ENCODE data around the gene KRT31. TPM values are rescaled to one million over a fixed set of nuclear protein-coding genes. Genes with fewer than 3 reads are reported as not detected.
"Not testable (repeated sequence)": the region's sequence is repeated elsewhere in the genome, so short reads cannot be mapped to it uniquely, and the experiment has no call there.

The KRT31 gene
- total RNA-seq, 1 experiment from 2014 or later, result not detected

DNA sequence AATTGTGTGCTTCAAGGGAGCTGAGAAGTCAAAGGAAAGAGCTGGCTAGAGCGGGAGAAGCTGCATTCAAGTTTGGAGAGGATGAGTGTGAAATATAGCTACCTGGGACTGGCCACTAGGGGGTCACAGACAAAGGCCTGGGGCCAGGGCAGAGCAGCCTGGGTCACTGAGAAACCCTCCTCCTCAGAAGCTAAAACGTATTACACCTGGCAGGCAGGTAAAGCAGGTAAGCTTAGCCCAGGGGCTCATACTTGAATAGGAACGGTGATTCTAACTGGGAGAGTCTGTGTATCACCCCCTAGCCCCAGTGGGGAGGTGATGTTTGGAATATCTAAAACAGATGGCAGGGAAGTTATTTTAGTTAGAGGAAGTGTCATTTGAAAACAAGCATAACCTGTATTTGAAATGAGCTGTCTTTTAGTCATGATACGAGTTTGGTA lies 20.2 kb upstream of the KRT31 start:
- DNase-seq (ENCODE audit: low spot score), result no peak

DNA sequence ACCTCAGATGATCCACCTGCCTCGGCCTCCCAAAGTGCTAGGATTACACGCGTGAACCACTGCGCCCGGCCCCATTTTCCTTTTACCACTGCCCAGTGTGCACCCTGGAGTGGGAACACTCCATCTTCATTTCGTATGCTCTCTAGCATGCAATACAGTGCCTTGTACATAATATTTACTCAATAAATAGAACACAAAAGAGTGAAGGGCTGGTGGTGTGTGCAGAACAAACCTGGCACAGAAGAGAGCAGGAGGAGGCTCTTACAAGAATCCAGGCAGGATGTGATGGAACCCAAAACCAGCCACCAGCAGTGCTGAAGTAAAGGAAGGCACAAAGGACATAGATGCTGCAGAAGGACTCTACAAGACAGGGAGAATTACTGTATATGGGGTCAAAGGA lies 19.7 kb upstream of the KRT31 start:
- no peak for DNase-seq (ENCODE audit: low spot score)

DNA sequence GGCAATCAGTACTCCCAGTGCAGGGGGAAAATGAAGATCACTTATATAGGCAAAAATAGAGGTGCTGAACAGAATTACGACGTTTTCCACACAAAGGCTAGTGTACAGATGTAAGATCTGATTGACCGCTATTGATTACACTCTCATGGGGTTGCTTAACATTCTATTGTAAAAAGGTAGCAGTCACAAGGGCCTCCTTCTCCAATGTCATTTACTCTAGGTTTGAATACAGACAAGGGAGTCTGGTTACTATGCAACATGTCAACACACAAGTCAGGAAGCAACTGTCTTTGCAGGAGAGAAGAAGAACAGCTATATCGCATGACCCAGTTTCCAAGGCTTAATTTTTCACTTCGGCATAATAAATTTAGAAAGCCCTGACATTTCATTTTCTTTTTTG lies 19.1 kb upstream of the KRT31 start:
- DNase-seq (ENCODE audit: low spot score), result no peak

DNA sequence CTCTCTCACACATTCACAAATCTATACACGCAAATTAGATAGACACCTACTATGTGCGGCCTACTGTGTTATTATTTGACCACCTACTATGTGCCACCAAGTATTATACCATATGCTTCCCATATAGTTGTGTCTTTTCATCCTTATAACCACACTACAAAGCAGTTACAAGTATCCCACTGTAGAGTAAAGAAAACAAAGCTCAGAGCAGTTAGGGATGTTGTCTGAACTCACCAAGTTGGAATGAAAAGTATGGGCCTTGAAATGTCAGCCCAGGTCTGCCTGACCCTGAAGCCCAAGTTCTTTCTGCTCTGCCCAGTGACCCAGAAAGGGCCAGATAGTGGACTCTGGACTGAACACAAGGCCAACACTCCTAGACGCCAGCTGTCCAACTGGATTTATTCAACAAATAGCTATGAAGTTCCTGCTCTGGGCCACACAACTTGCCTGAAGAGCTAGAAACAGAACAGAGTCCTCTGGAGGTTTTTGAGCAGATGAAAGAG lies 18.5 kb upstream of the KRT31 start:
- DNase-seq (ENCODE audit: low spot score), result no peak

DNA sequence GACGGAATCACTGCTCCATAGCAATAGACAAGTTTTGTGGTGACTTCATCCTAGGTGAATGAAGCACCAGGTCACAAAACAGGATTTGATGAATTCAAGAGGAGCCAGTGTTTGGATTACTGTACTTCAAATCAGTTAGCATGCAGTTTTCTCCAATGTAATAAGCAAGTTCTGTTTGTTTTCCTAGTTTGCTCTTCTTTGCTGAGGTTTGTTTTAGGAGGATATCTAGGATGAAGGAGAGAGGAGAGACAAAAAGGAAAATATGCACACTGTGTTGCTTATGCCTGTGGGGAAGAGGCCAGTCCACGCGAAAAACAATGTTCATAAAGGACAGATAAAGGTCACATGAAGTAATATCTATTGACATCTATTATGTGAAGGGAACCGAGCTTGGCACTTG lies 18.0 kb upstream of the KRT31 start:
- DNase-seq (ENCODE audit: low spot score), result no peak

DNA sequence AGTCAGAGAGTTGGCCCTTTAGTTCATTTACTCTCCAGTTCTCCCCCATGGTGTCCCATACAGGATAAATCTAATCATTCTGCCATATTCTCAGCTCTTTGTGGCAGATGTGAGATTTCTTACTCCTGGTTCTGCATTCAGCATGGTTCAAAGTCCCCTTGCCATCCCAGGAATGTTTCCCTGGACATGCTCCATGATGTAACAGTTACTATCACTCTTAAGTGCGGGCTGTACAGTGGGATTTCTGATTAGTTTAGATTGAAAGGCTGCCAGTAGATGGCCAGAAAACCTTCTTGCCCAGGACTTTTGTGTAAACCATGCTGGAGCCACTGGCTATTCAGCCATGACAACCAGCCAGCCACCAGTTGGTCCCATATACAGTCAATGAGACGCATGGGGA lies 16.6 kb upstream of the KRT31 start:
- DNase-seq (ENCODE audit: low spot score), result no peak

DNA sequence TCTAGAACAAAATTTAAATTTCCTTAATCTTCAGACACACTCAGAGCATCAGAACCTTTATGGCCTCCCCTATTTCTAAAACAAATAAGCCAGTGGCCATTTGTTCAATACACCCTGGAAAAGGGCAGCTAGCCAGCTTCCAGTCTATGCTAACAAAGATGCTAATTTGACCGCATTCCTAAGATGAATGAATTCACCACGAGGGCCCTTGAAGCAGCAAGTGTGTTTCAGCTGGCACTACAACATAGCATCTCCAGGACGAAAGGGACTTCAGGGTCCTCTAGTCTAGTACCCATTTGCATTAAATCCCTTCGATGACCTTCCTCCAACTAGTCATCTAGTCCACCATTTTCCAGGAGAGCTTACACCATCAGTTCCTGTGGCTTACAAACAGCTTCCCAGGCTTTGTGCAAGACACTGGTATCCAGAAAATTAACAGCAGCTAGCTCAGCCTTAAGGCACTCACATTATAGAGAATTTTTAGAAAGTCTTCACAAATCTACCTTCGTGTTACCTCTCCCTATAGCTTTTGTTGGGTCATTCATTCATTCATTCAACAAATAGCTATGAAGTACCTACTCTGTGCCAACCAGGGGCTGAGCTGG lies 16.0 kb upstream of the KRT31 start:
- no peak for DNase-seq (ENCODE audit: low spot score)

DNA sequence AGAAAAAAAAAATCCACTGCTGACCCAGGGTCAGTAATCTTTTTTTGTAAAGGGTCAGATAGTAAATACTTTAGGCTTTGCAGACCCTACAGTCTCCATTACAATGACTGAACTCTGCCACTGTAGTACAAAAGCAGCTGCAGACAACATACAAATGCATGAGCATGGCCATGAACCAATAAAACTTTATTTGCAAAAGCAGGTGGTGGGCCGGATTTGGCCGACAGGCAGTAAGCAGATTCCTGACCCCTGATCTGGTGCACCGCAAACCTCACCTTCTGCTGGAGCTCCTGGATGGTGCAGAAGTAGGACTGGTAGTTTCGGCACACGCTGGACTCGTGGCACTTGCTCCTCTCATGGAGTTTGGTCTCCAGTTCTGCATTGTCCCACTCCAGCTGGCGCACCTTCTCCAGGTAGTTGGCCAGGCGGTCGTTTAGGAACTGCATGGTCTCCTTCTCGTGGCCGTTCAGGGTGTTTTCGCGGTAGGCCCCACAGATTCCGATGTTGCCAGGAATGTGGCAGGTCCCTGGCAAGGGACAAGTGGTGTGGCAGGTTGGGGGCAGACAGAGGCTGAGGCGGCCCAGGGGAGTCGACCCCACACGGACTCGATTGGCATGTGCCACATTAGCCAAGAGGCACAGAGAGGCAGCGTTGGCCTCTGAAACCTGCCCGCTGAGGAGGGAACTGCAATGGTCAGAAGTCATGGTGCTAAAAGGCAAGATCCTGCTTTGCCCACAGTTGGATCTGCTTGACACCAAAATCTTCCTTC lies 13.8 kb upstream of the KRT31 start:
- DNase-seq (ENCODE audit: low spot score), result no peak

DNA sequence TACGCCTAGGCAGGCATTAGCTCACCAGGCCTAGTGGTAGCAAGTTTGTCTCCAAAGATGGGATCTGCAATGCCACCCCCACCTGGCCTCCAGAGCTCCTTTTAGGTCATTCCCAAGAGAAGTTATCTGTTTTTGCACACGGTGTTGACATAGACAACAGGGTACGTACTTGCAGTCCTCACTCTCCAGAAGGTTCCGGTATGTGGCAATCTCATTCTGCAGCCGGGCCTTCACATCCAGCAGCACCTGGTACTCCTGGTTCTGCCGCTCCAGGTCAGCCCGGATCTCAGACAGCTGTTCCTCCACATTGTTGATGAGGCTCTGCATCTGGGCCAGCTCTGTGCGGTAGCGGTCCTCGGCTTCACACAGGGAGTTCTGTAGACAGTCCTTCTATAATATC lies 9.8 kb upstream of the KRT31 start:
- no peak for DNase-seq (ENCODE audit: low spot score)

DNA sequence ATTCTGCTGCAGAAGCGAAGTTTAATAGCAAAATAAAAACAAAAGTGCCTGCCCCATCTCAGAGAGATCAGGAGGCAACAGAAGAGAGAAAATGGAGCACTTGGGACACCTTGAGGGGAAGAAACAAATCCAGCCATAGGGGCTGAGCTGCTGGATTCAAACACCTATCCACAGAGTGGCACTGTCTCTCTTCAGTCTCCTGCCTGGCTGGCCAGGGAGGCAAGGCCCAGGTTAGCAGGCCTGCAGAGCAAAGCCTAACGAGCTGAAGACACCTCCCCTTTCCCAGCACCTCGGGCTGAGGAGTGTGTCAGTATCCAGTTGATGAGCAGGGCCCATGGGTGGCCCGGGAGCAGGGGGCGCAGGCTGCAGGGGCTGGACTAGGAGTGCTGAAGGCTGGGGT lies 8.8 kb upstream of the KRT31 start:
- no peak for DNase-seq (ENCODE audit: low spot score)

DNA sequence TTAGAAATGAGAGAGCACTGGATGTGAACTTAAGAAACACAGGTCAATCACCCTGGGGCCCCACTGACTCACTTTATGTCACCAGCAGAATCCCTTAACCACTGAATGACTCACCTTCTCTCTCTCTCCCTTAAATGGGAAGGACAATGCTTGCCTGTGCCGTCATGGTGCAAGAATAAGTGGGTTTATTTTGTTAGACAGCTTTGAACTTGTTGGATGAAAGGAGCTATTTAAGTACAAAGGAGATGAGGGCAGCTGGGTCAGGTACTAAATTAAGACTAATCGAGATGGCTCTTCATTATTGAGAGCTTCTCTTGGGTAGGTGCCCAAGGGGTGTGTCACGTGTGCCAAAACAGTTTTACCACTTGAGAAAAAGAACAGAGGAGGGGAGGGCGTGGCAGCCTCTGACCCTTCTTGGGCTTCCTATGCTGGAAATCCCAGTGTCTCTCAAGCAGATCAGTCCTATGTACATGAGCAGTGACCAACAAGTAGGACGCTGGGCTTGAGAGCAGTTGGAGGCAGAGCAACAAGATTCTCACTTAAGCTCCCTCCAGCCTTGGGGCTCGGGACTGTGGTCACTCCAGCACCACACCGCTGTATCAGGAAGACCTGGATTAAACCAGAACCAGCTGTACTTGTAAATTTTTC lies 6.7 kb upstream of the KRT31 start:
- DNase-seq (ENCODE audit: low spot score), result peak; percentile 97

DNA sequence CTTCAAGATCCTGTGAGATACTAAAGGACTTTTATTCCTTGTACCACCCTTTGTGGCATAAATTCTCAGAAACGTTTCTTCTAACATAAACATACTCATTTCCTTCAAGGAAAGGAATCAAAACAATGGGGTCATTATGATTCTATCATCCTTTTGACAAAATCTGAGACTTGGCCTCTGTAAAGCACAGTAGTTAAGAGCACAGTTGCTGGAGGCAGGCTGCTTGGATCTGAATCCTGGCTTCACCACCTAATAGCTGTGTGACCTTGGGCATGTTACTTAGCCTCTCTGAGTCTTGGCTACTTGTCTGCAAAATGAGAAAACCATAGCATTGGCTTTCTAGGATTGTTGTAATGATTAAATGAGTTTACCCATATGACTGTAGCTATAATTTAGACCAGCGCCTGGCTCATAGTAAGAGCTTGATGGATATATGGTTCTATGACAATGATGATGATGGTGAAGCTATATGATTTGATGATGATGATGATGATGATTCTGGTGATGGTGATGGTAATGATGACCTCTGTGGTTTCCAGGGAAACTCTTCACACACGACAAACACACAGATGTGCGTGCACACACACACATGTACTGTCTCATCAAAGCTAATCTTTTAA lies 6.1 kb upstream of the KRT31 start:
- peak; percentile 50 for DNase-seq (ENCODE audit: low spot score)

DNA sequence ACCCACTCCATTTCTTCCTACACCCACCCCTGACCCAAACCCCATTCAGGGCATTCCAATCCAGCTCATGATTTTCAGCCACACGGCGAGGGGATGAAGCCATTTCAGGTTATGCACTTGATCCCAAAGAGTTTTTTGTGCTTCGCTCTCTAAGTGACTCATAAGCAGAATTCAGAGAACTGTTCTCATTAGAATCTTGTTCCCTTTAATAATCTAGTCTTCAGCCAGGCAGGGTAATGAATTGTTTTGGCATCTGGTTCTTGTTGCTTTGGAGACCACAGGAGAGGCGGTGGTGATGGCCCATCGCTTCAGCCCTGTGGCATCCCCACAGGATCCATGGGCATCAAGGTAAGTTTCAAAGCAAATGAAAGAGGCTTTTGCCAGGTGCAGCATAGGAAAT lies 4.8 kb upstream of the KRT31 start:
- no peak for DNase-seq (ENCODE audit: low spot score)

DNA sequence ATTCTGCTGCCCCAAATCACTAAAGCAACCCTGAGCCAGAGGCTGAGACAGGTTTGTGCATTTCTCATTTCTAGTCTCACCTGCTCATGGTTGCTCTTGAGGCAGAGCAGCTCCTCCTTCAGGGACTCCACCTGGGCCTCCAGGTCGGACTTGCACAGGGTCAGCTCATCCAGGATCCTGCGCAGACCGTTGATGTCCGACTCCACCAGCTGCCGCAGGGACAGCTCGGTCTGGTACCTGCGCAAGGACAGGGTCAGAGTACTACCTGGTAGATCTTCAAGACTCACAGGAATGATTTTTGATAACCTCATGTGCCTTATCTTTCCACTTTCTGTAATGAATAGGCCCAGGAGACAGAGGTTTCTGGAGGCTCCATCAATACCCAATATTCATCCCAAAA lies 1.1 kb downstream of the KRT31 start:
- no peak for DNase-seq (ENCODE audit: low spot score)

DNA sequence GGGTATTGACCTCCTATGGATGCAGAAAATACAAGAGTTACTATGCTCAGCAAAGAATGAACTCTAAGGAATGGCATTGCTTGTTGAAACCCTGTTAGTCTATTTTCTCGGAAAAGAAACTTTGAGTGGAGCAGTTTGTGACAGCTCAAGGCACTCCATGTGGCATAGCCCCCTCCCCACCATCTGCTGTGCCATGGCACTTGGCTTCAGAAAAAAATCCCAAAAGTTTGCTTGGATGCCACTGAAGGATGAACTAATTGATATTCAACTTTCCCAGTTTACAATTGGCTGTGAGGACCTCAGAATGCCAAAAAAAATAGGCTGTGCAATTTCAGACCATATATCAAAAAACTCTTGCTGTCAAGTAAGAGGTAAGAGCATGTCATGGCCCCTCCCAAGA lies 1.8 kb downstream of the KRT31 start:
- DNase-seq (ENCODE audit: low spot score), result no peak

DNA sequence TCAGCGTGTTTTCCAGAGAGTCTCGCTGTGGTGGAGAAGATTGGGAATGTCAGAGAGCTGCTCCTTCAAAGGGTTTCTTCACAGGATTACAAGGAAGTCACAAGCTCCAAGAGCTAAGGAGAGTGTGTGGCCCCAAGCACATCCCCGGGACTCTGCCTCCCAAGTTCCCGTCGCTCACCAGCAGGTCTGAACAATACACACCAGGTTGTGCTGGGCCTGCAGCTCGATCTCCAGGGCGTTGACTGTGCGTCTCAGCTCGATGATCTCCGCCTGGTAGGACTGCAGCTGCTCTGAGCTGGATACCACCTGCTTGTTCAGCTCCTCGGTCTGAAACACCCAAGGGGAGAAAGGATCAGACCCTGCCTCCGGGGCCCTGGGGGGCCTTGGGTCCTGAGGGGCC lies 2.4 kb downstream of the KRT31 start:
- DNase-seq (ENCODE audit: low spot score), result not testable (repeated sequence)

DNA sequence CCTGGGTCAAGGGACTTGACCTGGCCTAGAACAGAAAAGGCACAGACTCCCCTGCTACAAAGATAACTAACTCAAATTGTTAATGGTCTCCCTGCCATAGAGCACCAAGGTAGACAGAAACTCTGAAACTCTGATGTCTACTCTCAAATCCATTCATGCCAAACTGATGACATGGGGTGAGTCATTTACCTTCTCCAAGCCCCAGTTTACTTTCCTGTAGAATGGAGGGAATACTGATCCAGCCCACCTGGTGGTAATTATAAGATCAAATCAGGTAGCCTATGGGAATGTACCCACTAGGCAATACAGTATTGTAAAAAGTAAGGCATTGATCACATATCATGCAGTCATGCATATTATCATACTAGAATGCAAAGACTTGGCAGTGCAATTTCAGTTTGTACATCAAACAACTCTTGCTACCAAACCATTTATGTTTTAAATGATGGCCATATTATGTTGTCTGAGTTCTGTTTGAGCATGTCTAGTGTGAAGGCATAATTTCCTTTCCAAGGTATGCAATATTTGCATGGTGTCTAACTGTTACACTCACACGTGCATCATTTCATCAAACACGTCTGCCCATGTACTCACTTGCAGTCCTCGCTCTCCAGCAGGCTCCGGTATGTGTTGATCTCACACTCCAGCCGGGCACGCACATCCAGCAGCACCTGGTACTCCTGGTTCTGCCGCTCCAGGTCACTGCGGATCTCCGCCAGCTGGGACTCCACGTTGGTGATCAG lies 3.0 kb downstream of the KRT31 start:
- DNase-seq (ENCODE audit: low spot score), result no peak

DNA sequence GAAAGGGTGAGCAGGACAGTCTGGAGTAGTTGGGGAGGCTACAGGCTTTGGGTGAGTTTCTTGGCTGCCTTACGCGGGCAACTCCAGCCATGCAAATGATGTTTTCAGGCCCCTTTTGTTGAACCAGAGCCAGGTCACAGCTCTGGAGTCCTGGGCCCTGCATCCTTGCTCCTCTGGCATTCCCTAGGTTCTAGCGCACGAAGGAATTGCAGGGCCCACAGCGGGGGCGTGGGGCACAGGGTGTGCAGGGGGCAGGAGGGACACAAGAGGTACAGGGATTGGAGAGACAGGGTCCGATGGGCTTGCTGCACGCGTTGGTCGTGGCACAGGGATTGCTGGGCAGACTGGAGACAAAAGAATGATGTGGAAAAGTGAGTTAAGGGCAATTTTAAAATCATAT lies 3.6 kb downstream of the KRT31 start:
- DNase-seq (ENCODE audit: low spot score), result no peak

DNA sequence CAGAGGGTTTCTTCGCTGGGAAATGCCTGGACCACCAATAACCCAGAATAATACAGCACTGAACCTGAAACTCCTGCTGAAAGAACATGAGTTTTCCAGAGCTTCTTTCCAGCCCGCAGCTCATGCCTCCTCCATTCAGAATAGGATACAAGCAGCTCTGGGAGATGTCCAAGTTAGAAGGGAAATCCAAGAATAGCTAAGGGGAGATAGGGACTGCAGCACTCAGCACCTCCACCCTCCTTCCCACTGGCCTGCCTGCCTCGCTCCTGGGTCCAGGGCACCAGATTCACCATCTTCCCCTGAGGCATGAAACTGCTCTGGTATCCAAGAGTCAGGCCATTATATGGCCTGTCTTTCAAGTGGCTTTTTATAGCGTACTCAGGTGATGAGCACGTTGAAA lies 4.1 kb downstream of the KRT31 start:
- DNase-seq (ENCODE audit: low spot score), result no peak

DNA sequence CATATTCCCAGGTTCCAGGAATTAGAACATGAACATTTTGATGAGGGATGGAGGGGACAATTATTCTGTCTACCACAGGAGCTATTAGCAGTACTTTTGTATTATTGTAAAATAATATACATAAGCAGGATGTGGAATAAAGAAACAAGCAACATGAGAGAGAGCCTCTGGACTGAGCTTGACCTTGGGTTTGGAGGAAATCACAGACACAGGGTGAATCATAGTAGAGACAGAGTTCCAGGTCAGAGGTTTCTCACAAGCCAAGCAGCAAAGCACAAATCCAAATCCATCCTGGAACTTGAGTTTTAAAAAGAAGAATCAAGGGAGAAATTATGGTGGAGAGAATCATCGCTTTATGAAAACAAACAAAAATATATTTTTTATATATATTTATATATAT lies 5.1 kb downstream of the KRT31 start:
- no peak for DNase-seq (ENCODE audit: low spot score)

DNA sequence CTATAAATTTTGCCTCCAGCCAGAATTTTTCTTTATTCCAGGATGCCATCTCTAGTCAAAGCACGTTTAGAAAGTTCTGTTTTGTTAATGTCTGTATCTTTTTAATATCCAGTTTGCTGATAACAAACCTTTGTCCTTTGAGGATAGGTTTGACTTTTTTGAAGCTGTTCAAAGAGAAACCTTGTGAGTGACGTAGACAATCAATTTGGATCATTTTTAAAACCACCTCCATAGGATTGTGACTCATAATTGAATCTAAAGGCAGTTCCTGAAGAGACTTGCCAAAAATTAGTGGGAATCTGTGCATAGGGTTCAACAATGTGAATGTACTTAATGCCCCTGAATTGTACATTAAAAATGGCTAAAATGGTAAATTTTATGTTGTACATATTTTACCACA lies 5.9 kb downstream of the KRT31 start:
- DNase-seq (ENCODE audit: low spot score), result no peak

DNA sequence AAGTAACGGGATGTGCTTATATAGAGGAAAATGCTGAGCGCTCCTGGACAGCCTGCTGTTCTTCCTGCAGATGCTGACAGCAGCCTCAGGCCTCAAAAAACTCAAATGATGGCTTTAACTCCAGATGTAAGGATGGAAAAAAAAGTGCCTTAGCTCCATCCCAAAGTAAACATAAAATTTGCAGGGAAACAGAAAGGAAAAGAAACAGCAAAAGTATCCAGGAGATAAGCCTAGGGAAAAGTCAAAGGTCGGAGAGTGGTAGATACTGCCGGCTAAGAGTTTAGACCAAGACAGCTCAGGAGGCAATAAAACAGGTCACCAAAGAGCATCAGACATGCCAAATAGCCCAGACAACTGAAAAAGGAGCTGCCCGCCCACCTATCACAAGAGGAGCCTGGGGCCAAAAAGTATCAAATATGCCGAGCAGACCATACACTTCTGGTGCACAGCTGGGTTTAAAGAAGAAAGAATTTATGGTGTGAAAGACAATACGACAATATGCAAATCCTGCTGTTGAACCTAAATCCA lies 6.9 kb downstream of the KRT31 start:
- DNase-seq (ENCODE audit: low spot score), result no peak
